GM21717 (cell line): Measurements from ENCODE around the gene ACADVL.

Source experiments
- ATAC-seq: cut with Tn5 transposase; IDR thresholded peaks from one replicate; pipeline ENCODE4 v1.9.1; 2021; ENCODE audit warnings: mild to moderate bottlenecking, moderate library complexity; ENCODE audit not compliant: unreplicated experiment

Gene ACADVL

GRCh38 chr17:7216242-7217112, 3.3 kb upstream of the ACADVL start:
- ATAC-seq, result no peak

GRCh38 chr17:7217113-7217987, 2.4 kb upstream of the ACADVL start:
- no peak for ATAC-seq

GRCh38 chr17:7218166-7218565, 1.6 kb upstream of the ACADVL start:
- no peak for ATAC-seq

GRCh38 chr17:7218758-7219157, 980 bp upstream of the ACADVL start:
- no peak for ATAC-seq

- no peak for ATAC-seq
These were observed 418 bp upstream of the ACADVL start for GRCh38 chr17:7219229-7219811.

GRCh38 chr17:7220593-7221277, 997 bp downstream of the ACADVL start:
- no peak for ATAC-seq

- ATAC-seq, result no peak
These were observed 1.7 kb downstream of the ACADVL start for GRCh38 chr17:7221278-7222092.

GRCh38 chr17:7222093-7222971, 2.6 kb downstream of the ACADVL start:
- ATAC-seq, result no peak

- ATAC-seq, result no peak
These were observed 3.2 kb downstream of the ACADVL start for GRCh38 chr17:7222972-7223292.

GRCh38 chr17:7223375-7223774, 3.6 kb downstream of the ACADVL start:
- no peak for ATAC-seq

GRCh38 chr17:7224110-7224509, 4.4 kb downstream of the ACADVL start:
- no peak for ATAC-seq

GRCh38 chr17:7224661-7225111, 4.9 kb downstream of the ACADVL start:
- ATAC-seq, result no peak

GRCh38 chr17:7225711-7226331, 6.1 kb downstream of the ACADVL start:
- no peak for ATAC-seq

- ATAC-seq, result no peak
These were observed 7.3 kb downstream of the ACADVL start for GRCh38 chr17:7226721-7227710.

- ATAC-seq, result no peak
These were observed 9.2 kb downstream of the ACADVL start for GRCh38 chr17:7228920-7229319.

- ATAC-seq, result no peak
These were observed 9.8 kb downstream of the ACADVL start for GRCh38 chr17:7229504-7229903.

- no peak for ATAC-seq
These were observed 12.4 kb downstream of the ACADVL start for GRCh38 chr17:7232114-7232513.

GRCh38 chr17:7233701-7234082, 14.0 kb downstream of the ACADVL start:
- no peak for ATAC-seq
